Suprapubic skin (tissue), 4 donors: ENCODE data around the gene NME8. TPM values are rescaled to one million over a fixed set of nuclear protein-coding genes. Genes with fewer than 3 reads are reported as not detected.

Source experiments
- DNase-seq, 2 donors: peaks; one replicate each; pipeline ENCODE4 v3.0.0-alpha.2; 2019; ENCODE audit warnings: low spot score in 2 of 2
- H3K27ac ChIP-seq: fragments of 200-600 bp; sonication (generic); one replicate; pipeline ENCODE4 v1.5.1; 2019
- H3K27me3 ChIP-seq: fragments of 200-600 bp; sonication (generic); one replicate; pipeline ENCODE4 v1.5.1; 2019
- H3K36me3 ChIP-seq: fragments of 200-600 bp; sonication (generic); one replicate; pipeline ENCODE4 v1.5.1; 2019
- H3K4me1 ChIP-seq: fragments of 200-600 bp; sonication (generic); one replicate; pipeline ENCODE4 v1.5.1; 2019
- H3K4me3 ChIP-seq: fragments of 200-600 bp; sonication (generic); one replicate; pipeline ENCODE4 v1.5.1; 2019; ENCODE audit warnings: mild to moderate bottlenecking
- H3K9me3 ChIP-seq: fragments of 200-600 bp; sonication (generic); one replicate; pipeline ENCODE4 v1.5.1; 2019
- EP300 ChIP-seq: sonication (generic); formaldehyde crosslinking; IDR thresholded peaks from one replicate; pipeline ENCODE4 v1.6.1; 2017; ENCODE audit warnings: antibody characterized with exemption
- POLR2A ChIP-seq, 2 donors: fragments of 450-650 bp; IDR thresholded peaks; one replicate each; pipeline ENCODE4 v1.6.1; 2017; ENCODE audit warnings: antibody characterized with exemption in 2 of 2, mild to moderate bottlenecking in 2 of 2, moderate library complexity in 2 of 2
- POLR2AphosphoS5 ChIP-seq, 3 donors: sonication (generic); formaldehyde crosslinking; IDR thresholded peaks; one replicate each; pipeline ENCODE4 v1.6.1; 2017; ENCODE audit warnings: antibody characterized with exemption in 3 of 3
- WGBS: methylation state at CpG from one replicate; pipeline ENCODE4 v1.1.5; 2018; 5-methylcytosine and 5-hydroxymethylcytosine counted together
- total RNA-seq, 4 donors: library from RNA; depleted of rRNA; stranded (reverse); fragments of >200 nt; gene quantifications; one replicate each; pipeline ENCODE4 v1.1.0, GENCODE V29; 2016
- TF ChIP-seq, protein P1 (sequence below), 2 donors: fragments of 200-600 bp in 1 of 2; fragments of 450-650 bp in 1 of 2; sonication (generic) in 1 of 2; IDR thresholded peaks; one replicate each; pipeline ENCODE4 v1.5.1; 2016 to 2019; ENCODE audit warnings: antibody characterized with exemption in 2 of 2, mild to moderate bottlenecking in 1 of 2, moderate library complexity in 1 of 2

Gene NME8
- total RNA-seq, 4 donors from 2014 or later = 2.0 to 7.3 TPM; not detected in 2

DNA sequence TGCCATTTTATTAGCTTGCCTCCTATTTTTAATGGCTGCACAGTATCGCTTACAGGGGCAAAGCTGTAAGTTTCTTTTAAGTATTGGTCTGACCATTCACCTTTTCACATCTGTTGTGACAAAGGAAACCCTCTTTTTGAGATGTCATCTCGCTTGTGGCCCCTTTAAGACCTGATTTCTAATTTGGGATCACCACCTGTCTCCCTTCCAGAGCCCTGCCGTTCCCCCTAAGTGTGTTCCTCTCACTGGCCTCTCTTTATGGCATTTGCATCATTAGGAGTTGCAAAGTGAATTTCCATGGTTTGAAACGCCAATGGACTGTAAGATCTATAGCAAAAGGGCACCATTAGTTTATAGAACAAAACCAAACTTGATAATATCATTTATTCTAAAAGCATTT is 73.5 kb downstream of the NME8 start:
- TF ChIP-seq POLR2A (IDR thresholded peaks at IDR 0.05) (no peak), POLR2AphosphoS5 (IDR thresholded peaks at IDR 0.05) (no peak), EP300 (no peak)
- TF ChIP-seq, protein P1, sequence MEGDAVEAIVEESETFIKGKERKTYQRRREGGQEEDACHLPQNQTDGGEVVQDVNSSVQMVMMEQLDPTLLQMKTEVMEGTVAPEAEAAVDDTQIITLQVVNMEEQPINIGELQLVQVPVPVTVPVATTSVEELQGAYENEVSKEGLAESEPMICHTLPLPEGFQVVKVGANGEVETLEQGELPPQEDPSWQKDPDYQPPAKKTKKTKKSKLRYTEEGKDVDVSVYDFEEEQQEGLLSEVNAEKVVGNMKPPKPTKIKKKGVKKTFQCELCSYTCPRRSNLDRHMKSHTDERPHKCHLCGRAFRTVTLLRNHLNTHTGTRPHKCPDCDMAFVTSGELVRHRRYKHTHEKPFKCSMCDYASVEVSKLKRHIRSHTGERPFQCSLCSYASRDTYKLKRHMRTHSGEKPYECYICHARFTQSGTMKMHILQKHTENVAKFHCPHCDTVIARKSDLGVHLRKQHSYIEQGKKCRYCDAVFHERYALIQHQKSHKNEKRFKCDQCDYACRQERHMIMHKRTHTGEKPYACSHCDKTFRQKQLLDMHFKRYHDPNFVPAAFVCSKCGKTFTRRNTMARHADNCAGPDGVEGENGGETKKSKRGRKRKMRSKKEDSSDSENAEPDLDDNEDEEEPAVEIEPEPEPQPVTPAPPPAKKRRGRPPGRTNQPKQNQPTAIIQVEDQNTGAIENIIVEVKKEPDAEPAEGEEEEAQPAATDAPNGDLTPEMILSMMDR (IDR thresholded peaks at IDR 0.05) = no peak
- 64% methylated on average over 4 of the region's 4 CpGs for WGBS
- Histone ChIP-seq H3K36me3 (no peaks in the 10 kb centered on the region), H3K4me3 (peak overlapping the region; percentile 65), H3K27me3 (peaks cover 15% of the 10 kb centered on the region), H3K27ac (no peak overlapping the region), H3K9me3 (no peaks in the 10 kb centered on the region), H3K4me1 (peaks cover 13% of the 10 kb centered on the region)
- DNase-seq = no peak

DNA sequence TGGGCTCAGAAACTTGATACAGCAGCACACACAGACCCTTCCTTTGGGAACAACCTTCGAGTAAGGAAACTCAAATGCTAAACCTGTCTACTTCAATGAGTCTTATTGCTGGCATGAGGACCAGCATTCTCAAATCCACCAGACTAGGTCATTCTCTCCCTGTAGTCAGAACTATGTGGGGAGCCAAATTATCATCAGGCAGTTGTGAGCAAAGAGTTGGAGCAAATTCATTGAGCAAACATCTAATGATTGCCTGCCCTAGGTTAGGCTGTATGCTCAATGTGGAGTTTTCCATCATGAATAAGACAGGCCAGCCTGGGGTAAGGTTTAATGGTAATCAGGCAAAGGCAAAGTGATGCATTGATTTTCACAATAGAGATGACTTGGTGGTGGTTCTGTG is 75.6 kb downstream of the NME8 start:
- DNase-seq = no peak
- Histone ChIP-seq H3K36me3 (no peaks in the 10 kb centered on the region), H3K9me3 (no peaks in the 10 kb centered on the region), H3K27me3 (peaks cover 11% of the 10 kb centered on the region), H3K4me1 (peaks cover 12% of the 10 kb centered on the region), H3K27ac (no peak overlapping the region), H3K4me3 (no peak overlapping the region)
- whole genome bisulfite sequencing = 88% methylated on average over 1 of the region's 1 CpG
- TF ChIP-seq, protein P1 (IDR thresholded peaks at IDR 0.05) = no peak
- TF ChIP-seq EP300 (no peak), POLR2AphosphoS5 (IDR thresholded peaks at IDR 0.05) (no peak), POLR2A (IDR thresholded peaks at IDR 0.05) (no peak)

DNA sequence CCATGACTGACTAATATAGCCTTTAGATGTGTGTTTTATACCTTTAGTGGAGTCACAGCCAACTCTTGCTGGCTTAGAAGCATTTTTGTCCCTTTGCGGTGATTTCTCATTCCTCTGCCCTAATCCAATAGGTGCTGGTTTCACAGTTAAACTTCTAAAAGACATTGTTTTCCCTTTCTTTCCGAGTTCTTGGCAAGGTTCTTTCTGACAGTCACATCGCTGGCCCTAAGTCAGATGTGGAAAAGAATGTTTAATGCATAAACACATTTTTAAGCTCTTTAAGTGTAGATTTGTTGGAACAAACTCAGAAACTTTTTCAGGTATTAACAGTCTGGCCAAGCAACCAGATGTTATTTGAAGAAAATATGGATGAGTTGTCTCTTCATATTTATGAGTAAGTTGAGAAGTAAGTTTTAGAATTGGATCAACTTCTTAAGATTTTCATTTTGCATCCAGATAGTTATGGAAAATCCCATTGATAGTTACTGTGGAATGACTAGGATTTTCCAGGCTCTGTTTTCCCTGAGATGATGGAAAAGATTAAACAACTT is 76.2 kb downstream of the NME8 start:
- Histone ChIP-seq H3K4me1 (peaks cover 12% of the 10 kb centered on the region), H3K27me3 (peaks cover 11% of the 10 kb centered on the region), H3K27ac (no peak overlapping the region), H3K9me3 (no peaks in the 10 kb centered on the region), H3K4me3 (no peak overlapping the region), H3K36me3 (no peaks in the 10 kb centered on the region)
- WGBS = 64% methylated on average over 3 of the region's 3 CpGs
- TF ChIP-seq, protein P1 (IDR thresholded peaks at IDR 0.05) = no peak
- TF ChIP-seq EP300 (no peak), POLR2A (IDR thresholded peaks at IDR 0.05) (no peak), POLR2AphosphoS5 (IDR thresholded peaks at IDR 0.05) (no peak)
- no peak for DNase-seq

DNA sequence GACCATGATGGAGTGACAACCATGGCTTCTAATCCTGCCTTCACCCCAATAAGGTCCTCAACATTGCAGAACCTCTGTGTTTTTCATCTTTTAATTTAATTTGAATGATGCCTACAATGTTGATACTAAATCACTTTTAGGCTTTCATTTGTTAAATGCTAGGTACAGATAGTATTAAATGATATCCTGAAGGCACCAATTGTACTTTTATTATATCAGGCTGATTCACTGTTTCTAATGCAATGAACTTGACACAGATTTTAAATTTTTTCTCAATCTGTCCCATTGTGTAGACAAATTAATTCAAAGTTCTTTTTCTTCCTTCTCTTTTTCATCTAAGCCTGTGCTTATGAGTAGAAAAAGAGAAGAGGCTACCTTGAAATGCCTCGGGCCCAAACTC is 77.2 kb downstream of the NME8 start:
- DNase-seq = no peak
- no peak overlapping the region for H3K27ac ChIP-seq

DNA sequence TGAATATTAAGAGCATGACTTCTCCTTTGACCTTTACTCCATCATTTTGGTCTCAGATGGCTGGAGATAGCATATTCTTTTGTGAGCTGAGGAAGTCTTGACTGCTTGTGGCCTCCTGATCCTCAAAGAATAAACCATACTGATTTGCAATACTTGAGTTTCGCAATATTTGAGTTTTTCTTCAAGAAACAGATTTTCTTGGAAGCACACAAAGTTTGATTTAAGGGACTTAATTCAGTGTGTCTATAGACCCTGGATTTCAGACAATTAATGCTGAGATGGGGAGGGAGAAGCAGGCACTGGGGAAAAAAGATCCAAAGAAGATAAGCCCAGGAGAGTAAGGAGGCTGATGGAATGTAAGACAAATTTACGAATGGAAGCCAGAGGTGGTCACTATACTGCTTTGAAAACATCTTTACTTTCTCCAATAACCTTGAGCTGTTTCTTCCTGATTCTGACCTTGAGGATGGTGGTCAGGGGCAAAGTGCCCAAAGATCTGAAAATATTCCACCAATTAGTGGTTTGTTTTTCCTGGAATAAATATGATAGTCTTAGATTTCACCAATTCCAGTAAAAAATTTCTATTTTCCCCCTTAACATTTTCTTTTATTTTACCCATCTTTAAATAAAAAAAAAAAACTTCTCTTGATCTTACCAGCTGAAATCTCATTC is 79.5 kb downstream of the NME8 start:
- 88% methylated on average over 2 of the region's 2 CpGs for WGBS
- H3K27me3 ChIP-seq = no peaks in the 10 kb centered on the region
- no peak overlapping the region for H3K27ac ChIP-seq
- DNase-seq = no peak
- no peaks in the 10 kb centered on the region for H3K9me3 ChIP-seq
- TF ChIP-seq, protein P1 (IDR thresholded peaks at IDR 0.05) = no peak
- TF ChIP-seq POLR2AphosphoS5 (IDR thresholded peaks at IDR 0.05) = no peak
- no peak for TF ChIP-seq EP300
- H3K36me3 ChIP-seq = no peaks in the 10 kb centered on the region
- no peak overlapping the region for H3K4me3 ChIP-seq
- no peaks in the 10 kb centered on the region for H3K4me1 ChIP-seq

More for the DNA sequence above, 77.2 kb downstream of the NME8 start:
- WGBS = 89% methylated on average over 1 of the region's 1 CpG
- Histone ChIP-seq H3K36me3 (no peaks in the 10 kb centered on the region), H3K9me3 (no peaks in the 10 kb centered on the region), H3K27me3 (peaks cover 7% of the 10 kb centered on the region), H3K4me3 (no peak overlapping the region), H3K4me1 (peaks cover 8% of the 10 kb centered on the region)
- no peak for TF ChIP-seq POLR2A (IDR thresholded peaks at IDR 0.05)
- TF ChIP-seq EP300 = no peak
- TF ChIP-seq, protein P1 (IDR thresholded peaks at IDR 0.05) = no peak
- TF ChIP-seq POLR2AphosphoS5 (IDR thresholded peaks at IDR 0.05) = no peak
